T-helper 2 cell treated with Interferon-gamma antibody and Interleukin-4, amounts not matched to agents 100 ng/mL and 5 ng/mL, for 36 hours (primary cell): ENCODE data around the gene B3GALT6. TPM values are rescaled to one million over a fixed set of nuclear protein-coding genes. Genes with fewer than 3 reads are reported as not detected.

Experiments used
- intact Hi-C: fragments of 100-400 bp; cut with micrococcal nuclease; formaldehyde crosslinking; loops from one replicate; pipeline ENCODE4 v1.15.1; 2023
- total RNA-seq: library from RNA; stranded (reverse); gene quantifications from 2 replicates; pipeline ENCODE4 v1.2.3, GENCODE V29; 2022

B3GALT6 gene
- total RNA-seq, 1 donor from 2014 or later, result 27.1 TPM

GRCh38 chr1:1200876-1201810 lies 30.9 kb upstream of the B3GALT6 start:
- intact Hi-C loops, result loop anchor here (5.0 kb wide), 1 partner anchor 44 kb away; no protein-coding TSS in a partner anchor

DNA sequence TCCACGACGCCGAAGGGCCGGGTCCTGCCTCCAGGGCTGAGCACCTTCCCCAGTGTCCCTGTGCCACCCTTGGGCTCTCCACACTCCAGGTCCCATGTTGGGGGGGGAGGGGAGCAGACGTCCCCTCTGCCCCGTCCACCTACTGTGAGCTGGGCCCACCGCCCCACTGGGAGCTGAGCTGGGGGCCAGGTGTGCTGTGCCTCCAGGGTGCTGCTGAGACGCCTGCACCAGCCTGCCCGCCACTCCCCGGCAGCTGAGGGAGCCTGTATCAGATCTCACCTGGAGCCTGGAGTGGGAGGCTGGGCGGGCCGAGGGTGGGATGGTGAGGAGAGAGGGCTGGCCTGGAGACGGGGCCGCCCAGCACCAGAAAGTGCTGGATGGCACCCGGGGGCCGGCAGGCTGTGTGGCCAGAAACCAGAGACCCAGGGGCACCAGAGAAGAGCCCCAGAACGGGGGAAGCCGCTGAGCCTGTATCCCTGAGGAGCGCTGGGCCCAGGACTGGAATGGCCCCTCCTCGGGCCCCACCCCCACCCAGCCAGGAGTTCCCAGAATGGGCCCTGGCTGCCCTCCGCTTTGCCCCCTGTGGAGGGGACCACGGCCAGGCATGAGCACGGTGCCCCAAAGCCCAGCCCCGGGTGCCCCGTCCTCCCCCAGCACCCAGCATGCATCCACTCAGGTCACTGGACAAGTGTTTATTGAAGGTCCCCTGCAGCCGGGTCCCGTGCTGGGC lies 29.0 kb upstream of the B3GALT6 start:
- intact Hi-C loops, result loop anchor here (5.0 kb wide), 1 partner anchor 46 kb away; no protein-coding TSS in a partner anchor

- intact Hi-C loops, result loop anchor here (5.0 kb wide), 1 partner anchor 46 kb away; no protein-coding TSS in a partner anchor
These were observed 28.2 kb upstream of the B3GALT6 start for GRCh38 chr1:1203561-1204424.

DNA sequence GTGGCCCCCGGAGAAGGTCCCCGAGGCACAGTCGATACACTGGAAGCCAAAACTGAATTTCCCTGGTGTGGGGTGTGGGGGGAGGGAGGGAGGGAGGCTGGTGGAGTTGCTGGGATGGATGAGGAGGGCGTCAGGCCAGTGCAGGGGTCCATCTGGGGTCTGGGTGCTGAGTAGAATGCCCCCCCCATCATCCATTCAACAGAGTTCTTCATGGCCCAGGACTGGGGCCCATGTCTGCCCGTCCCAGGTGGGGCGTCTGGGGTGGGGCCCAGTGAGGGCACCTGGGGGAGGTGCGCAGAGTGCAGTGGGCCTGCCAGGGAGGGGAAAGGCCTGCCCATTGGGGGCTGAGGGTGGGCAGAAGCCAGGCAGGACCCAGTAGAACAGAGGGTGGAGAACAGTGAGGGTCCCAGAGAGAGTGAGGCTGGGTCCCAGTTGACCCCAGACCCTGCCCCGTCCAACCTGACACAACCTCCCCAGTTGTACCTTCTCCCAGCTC lies 27.6 kb upstream of the B3GALT6 start:
- intact Hi-C loops, result loop anchor here (5.0 kb wide), 1 partner anchor 47 kb away; no protein-coding TSS in a partner anchor

- intact Hi-C loops, result loop anchor here (5.0 kb wide), 1 partner anchor 48 kb away; no protein-coding TSS in a partner anchor
These were observed 26.9 kb upstream of the B3GALT6 start for GRCh38 chr1:1204998-1205768.

- intact Hi-C loops, result no loop called here
These were observed 26.2 kb upstream of the B3GALT6 start for GRCh38 chr1:1205769-1206375.

DNA sequence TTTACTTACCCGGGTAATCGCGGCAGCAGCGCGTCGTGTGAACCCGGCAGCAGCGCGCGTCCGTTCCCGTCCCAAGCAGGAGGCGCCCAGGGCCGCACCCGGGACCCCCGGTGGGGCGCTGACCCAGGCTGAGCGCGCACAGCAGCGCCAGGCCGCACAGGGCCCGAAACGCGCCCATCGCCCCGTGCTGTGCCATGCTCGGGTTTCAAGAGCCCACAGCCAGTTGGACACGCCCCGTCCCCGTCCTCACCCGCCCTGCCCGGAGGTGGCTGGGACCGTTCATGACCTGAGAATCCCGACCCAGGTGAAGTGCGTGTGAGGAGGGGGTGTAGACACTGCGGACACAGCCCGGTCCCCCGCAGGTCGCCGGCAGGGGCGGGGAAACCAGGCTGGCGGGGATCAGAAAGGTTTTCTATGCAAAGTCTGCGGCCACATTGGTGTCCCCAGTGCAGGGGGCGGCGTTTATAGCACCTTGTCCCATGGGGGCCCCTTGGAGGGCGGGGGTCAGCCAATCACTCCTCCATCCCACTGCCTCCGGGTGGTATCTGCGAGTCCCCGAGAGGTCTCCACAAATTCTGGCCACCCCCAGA lies 25.6 kb upstream of the B3GALT6 start, which contains the start of gene TNFRSF18:
TSS of gene TNFRSF18 (minus strand) at position 217 of the 590 bp plus-strand sequence. CDS start at position 196, 21 bp downstream.
- intact Hi-C loops, result no loop called here

GRCh38 chr1:1206966-1207531 lies 25.0 kb upstream of the B3GALT6 start:
- intact Hi-C loops, result no loop called here

DNA sequence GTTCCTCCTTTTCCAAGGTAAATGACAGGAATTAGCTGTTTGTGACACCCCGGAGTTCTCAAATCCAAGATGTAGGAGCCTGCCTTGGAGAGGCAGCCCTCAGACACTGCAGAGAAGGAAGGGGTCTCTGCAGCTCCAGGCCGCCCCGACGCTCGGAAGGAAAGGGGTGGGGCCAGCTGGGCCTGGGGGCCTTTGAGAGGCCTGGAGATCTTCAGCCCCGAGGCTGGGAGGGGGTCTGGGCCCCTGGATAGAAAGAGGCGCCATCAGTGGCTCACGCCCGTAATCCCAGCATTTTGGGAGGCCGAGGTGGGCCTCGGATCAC lies 24.5 kb upstream of the B3GALT6 start:
- intact Hi-C loops, result no loop called here

DNA sequence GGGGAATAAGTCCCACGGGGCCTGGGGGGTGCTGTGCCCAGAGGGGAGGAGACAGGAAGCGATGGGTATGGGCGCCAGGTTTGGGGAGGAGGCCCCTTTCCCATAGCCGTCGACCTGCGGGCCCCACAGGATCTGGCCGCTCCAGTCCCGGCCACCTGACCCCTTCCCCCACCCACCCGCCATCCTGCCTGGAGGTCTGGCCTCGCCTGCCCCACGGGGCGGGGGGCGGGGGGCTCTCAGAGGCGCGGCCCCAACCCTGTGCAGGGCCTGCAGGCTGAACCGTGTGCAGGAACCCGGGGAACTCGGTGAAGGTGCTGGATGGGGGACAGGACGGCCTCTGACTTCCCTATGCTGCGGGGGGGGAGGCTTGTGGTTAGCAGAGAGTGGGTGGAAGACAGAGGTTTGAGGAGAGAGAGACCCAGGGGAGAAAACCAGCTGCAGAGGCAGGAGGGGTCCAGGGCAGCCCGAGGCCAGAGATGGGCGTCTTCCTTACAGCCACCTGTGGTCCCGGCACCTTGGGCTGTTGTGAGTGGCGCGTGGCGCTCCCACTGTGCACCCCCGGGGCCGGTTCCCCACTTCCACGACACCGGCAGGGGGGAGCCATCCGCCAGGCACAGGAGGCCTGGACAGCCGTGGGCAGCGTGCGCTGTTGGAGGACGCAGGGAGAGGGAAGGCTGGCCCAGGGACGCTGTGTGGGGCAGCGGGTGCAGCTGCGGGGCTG lies 23.2 kb upstream of the B3GALT6 start:
- intact Hi-C loops, result no loop called here

- intact Hi-C loops, result no loop called here
These were observed 21.1 kb upstream of the B3GALT6 start for GRCh38 chr1:1210726-1211540.

DNA sequence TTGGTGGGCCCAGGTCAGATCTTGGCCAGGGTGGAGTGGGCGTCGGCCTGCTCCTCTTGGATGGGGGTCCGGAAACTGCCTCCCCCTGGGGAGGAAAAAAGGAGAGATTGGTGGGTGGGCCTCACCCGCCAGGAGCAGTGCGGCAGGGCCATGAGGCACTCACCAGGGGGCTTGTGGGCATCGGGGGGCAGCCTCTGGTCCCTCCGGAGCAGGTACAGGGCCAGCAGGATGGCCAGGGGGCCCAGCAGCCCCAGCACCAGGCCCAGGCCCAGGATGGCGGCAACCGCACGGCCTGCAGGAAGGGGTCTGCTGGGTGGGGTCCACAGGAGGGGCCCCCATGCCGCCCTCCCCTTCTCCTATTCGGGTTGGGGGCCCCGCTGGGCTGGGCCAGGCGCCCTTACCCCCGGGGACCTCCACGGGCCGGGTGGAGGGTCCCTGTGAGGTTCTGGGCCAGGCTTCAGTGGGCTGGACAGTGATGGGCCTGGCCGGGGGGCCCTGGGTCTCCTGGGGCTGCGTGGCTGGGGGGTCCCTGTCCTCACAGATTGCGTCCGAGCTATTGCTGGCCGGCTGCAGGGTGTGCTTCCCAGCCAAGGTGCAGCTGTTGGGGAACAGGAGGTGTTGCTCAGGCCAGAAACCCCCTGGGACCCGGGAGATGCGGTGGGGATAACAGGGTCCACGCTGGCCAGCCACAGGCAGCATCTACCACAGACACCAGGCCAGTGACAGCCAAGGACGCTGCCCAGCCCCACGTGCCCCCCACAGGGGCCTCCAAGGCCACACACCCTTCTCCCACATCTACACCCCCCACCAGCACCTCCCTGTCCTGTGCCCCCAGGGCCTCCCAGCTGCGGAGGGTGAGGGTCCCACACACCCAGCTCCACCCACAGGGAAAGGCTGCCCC lies 20.2 kb upstream of the B3GALT6 start:
- intact Hi-C loops, result no loop called here

- intact Hi-C loops, result no loop called here
These were observed 19.2 kb upstream of the B3GALT6 start for GRCh38 chr1:1212780-1213344.

GRCh38 chr1:1213345-1214265 lies 18.4 kb upstream of the B3GALT6 start, which contains the start of gene TNFRSF4:
TSS of gene TNFRSF4 (minus strand) at chr1:1214153. CDS start at chr1:1214127, 26 bp downstream.
- intact Hi-C loops, result no loop called here
